ENCODE results near the gene SEC24A.
"Not testable (repeated sequence)": the region's sequence is repeated elsewhere in the genome, so short reads cannot be mapped to it uniquely, and the experiment has no call there.

Gene SEC24A

GRCh38 chr5:134741052-134741451 lies 92.5 kb downstream of the SEC24A start:
- Mint-ChIP-seq H3K36me3 (ENCODE audit: low read depth) (peaks cover 3% of the 10 kb centered on the region), H3K4me3 (no peak overlapping the region), H3K27me3 (ENCODE audit: low read depth) (no peaks in the 10 kb centered on the region), H3K4me1 (ENCODE audit: low read depth) (peaks cover 12% of the 10 kb centered on the region), H3K9me3 (no peaks in the 10 kb centered on the region), H3K27ac (no peak overlapping the region)
- no peak for DNase-seq (ENCODE audit: low spot score)

- Mint-ChIP-seq H3K9me3 (no peaks in the 10 kb centered on the region), H3K4me3 (no peak overlapping the region), H3K27ac (no peak overlapping the region), H3K36me3 (ENCODE audit: low read depth) (peaks cover 3% of the 10 kb centered on the region), H3K4me1 (ENCODE audit: low read depth) (peaks cover 12% of the 10 kb centered on the region), H3K27me3 (ENCODE audit: low read depth) (no peaks in the 10 kb centered on the region)
- DNase-seq (ENCODE audit: low spot score): no peak
These were observed 93.5 kb downstream of the SEC24A start for GRCh38 chr5:134742134-134742533.

- no peak overlapping the region for H3K27ac Mint-ChIP-seq
- no peak for DNase-seq (ENCODE audit: low spot score)
- H3K27me3 Mint-ChIP-seq (ENCODE audit: low read depth): no peaks in the 10 kb centered on the region
- H3K9me3 Mint-ChIP-seq: no peaks in the 10 kb centered on the region
- H3K4me3 Mint-ChIP-seq: no peak overlapping the region
- no peaks in the 10 kb centered on the region for H3K4me1 Mint-ChIP-seq (ENCODE audit: low read depth)
- peaks cover 5% of the 10 kb centered on the region for H3K36me3 Mint-ChIP-seq (ENCODE audit: low read depth)
These were observed 100.8 kb downstream of the SEC24A start for GRCh38 chr5:134749415-134749814.

DNA sequence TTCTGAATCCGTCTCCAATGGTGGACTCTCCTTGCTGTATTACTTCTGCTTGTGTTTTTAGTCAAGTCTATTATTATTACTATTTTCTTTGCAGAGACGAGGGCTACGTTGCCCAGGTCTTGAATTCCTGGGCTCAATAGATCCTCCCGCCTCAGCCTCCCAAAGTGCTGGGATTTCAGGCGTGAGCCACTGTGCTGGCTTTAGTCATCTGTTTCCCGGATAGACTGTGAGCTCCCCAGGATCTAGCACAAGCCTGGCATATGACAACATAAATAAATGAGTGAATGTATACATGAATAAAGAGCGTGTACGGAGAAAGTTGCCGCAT lies 109.6 kb downstream of the SEC24A start:
- Mint-ChIP-seq H3K27ac (peak overlapping the region; percentile 94), H3K9me3 (no peaks in the 10 kb centered on the region), H3K27me3 (ENCODE audit: low read depth) (no peaks in the 10 kb centered on the region), H3K4me1 (ENCODE audit: low read depth) (peaks cover 28% of the 10 kb centered on the region), H3K36me3 (ENCODE audit: low read depth) (peaks cover 12% of the 10 kb centered on the region), H3K4me3 (peak overlapping the region; percentile 98)
- no peak for DNase-seq (ENCODE audit: low spot score)

GRCh38 chr5:134758504-134759341 lies 110.1 kb downstream of the SEC24A start, which contains the start of gene DDX46:
Gene DDX46, plus strand, starts transcription at chr5:134758779. Its CDS starts 160 bp downstream, at chr5:134758939.
- peaks cover 28% of the 10 kb centered on the region for H3K4me1 Mint-ChIP-seq (ENCODE audit: low read depth)
- H3K27me3 Mint-ChIP-seq (ENCODE audit: low read depth): no peaks in the 10 kb centered on the region
- DNase-seq (ENCODE audit: low spot score): peak; percentile 95
- H3K9me3 Mint-ChIP-seq: no peaks in the 10 kb centered on the region
- peaks cover 15% of the 10 kb centered on the region for H3K36me3 Mint-ChIP-seq (ENCODE audit: low read depth)
- peak within 1 kb of the TSS; percentile 98 for H3K4me3 Mint-ChIP-seq
- peak within 1 kb of the TSS; percentile 94 for H3K27ac Mint-ChIP-seq

DNA sequence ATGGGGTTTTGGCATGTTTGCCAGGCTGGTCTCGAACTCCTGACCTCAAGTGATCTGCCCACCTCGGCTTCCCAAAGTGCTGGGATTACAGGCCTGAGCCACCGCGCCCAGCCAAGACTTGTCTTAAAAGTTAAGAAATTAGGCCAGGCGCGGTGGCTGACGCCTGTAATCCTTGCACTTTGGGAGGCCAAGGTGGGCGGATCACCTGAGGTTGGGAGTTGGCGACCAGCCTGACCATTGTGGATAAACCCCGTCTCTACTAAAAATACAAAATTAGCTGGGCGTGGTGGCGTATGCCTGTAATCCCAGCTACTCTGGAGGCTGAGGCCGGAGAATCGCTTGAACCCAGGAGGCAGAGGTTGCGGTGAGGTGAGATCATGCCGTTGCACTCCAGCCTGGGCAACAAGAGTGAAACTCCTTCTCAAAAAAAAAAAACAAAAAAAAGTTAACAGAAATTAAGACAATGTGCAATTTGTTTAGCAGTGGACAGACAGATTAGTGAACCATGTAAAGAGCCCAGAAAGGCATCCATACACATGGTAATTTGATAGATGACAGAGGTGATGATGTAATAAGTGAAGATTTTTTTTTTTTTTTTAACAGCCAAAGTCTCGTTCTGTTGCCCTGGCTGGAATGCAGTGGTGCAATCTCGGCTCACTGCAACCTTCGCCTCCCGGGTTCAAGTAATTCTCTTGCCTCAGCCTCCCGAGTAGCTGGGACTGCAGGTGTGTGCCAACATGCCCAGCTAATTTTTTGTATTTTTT lies 119.1 kb downstream of the SEC24A start:
- H3K9me3 Mint-ChIP-seq; H3K4me1 Mint-ChIP-seq (ENCODE audit: low read depth); H3K4me3 Mint-ChIP-seq; H3K27me3 Mint-ChIP-seq (ENCODE audit: low read depth); H3K27ac Mint-ChIP-seq; DNase-seq (ENCODE audit: low spot score): not testable (repeated sequence)
- peaks cover 36% of the 10 kb centered on the region for H3K36me3 Mint-ChIP-seq (ENCODE audit: low read depth)

DNA sequence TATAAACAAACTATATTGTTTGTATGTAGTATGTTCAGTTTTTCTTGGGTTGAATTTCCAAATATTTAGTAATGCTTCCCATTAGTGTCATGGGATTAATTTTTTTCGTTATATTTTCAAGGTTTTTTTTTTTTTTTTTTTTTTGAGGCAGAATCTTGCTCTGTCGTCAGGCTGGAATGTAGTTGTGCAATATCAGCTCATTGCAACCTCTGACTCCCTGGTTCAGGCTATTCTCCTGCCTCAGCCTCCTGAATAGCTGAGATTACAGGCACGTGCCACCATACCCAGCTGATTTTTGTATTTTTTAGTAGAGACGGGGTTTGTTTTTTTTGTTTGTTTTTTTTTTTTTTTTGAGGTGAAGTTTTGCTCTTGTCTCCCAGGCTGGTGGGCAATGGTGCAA lies 120.6 kb downstream of the SEC24A start:
- Mint-ChIP-seq H3K4me3 (no peak overlapping the region), H3K9me3 (no peaks in the 10 kb centered on the region), H3K4me1 (ENCODE audit: low read depth) (no peaks in the 10 kb centered on the region), H3K27me3 (ENCODE audit: low read depth) (no peaks in the 10 kb centered on the region), H3K36me3 (ENCODE audit: low read depth) (peaks cover 31% of the 10 kb centered on the region), H3K27ac (no peak overlapping the region)
- DNase-seq (ENCODE audit: low spot score): no peak

GRCh38 chr5:134772461-134773125 lies 124.0 kb downstream of the SEC24A start:
- Mint-ChIP-seq H3K4me1 (ENCODE audit: low read depth) (no peaks in the 10 kb centered on the region), H3K27me3 (ENCODE audit: low read depth) (no peaks in the 10 kb centered on the region)

DNA sequence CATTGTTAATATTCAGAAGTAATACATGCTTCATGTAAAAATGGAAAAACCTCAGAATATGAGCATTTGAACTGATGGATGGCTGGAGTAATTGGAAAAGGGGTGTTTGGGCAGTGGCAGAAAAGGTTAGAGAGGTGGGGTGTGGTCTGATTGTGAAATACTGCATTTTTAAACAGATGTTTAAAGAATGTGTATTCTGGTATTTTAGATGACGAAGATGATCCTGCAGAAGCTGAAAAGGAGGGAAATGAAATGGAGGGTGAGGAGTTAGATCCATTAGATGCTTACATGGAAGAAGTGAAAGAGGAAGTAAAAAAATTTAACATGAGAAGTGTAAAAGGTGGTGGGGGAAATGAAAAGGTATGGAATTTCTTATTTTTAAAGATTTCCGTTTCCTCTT lies 128.8 kb downstream of the SEC24A start:
- H3K4me1 Mint-ChIP-seq (ENCODE audit: low read depth): no peaks in the 10 kb centered on the region
- no peaks in the 10 kb centered on the region for H3K27me3 Mint-ChIP-seq (ENCODE audit: low read depth)
- DNase-seq (ENCODE audit: low spot score): no peak
- H3K27ac Mint-ChIP-seq: no peak overlapping the region
- H3K36me3 Mint-ChIP-seq (ENCODE audit: low read depth): peaks cover 49% of the 10 kb centered on the region
- no peaks in the 10 kb centered on the region for H3K9me3 Mint-ChIP-seq
- no peak overlapping the region for H3K4me3 Mint-ChIP-seq

More at GRCh38 chr5:134772461-134773125, 124.0 kb downstream of the SEC24A start:
- Mint-ChIP-seq H3K4me3 (no peak overlapping the region), H3K27ac (no peak overlapping the region), H3K9me3 (no peaks in the 10 kb centered on the region), H3K36me3 (ENCODE audit: low read depth) (peaks cover 44% of the 10 kb centered on the region)
- DNase-seq (ENCODE audit: low spot score): no peak
